Hypothalamus (tissue), 51 donors: ENCODE data around the gene PTPRN2.
"Not testable (repeated sequence)": the region's sequence is repeated elsewhere in the genome, so short reads cannot be mapped to it uniquely, and the experiment has no call there.

Experiments used
- DNase-seq, 51 donors: peaks; one replicate each; lab custom pipeline; 2025; lab: John Stamatoyannopoulos, UW

The PTPRN2 gene

DNA sequence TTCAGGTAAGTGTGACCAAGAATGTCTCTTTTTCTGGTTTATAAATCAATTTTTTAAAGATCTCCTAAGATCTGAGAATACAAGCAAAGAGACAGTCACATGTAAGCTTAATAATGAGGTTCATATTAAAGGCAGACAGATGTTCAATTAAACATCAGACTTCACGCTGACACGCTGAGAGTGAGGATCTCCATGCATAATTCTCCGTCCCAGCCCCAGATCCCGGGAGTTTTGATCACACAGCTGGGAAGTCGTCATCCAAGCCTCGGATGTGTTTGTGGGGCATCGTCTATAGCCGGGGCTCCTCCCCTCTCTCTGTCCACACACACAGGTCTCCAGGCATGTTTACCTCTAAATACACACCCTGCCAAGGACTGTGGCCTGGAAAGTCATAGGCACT, 223.2 kb downstream of the PTPRN2 start:
- no peak for DNase-seq

DNA sequence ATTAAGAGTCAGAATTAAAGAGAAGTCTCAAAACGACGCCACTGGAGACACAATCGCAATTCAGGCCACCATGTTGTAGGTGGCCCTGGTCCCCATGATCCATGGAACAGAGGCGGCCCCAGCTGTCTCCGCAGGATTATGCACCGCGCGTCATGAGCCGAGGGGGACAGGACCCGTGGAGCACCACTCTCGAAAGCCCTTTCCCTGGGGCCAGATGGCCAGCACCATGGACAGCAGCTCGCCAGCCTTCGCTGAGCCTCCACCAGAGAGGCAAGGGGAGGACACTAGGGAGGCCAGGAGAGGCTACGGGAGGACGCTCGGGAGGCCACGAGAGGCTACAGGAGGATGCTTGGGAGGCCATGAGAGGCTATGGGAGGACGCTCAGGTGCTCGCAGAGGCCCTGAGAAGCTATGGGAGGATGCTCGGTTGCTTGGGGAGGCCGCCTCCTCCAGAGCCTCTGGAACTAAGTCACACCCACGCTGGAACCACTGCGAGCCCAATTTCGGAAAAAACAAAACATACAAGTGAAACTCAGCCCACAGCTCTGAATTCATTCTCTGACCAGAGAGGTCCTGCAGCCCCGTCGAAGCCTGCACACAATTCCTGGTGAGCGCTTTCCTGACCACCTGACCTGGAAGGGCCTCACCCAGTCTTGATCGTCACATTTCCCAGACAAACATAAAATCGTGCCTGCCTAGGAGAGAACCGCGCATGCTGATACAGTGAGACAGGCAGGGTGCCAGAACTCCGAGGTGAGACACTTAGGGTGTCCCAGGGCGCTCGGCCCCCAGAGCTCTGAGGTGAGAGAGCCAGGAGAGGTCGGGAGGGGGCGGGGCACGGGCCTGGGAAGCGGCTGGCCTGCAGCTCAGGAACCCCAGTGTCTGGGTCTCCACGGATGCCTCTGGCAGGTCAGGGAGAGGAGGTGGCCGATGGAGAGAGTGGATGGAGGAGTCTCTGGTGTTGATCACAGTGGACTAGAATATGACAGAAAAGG, 224.4 kb downstream of the PTPRN2 start:
- DNase-seq, result no peak

DNA sequence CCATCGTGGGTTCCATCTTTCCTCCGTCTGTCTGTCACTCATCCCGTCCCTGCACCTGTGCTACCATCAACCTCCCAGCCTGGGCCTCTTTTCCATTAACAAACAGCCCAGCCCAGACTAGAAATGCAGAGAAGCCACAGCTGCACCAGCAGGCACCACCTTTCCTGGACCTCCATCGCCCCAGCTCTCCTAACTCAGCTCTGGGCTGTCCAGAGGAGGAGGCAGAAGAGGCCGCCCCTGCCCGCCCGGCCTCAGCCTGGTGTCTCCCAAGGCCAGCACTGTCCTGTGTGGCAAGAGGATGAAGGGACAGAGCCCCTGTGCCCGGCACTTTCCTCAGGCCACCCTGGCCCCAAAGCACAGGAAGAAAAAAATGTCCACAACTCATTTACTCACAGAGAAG, 225.6 kb downstream of the PTPRN2 start:
- DNase-seq, result no peak

DNA sequence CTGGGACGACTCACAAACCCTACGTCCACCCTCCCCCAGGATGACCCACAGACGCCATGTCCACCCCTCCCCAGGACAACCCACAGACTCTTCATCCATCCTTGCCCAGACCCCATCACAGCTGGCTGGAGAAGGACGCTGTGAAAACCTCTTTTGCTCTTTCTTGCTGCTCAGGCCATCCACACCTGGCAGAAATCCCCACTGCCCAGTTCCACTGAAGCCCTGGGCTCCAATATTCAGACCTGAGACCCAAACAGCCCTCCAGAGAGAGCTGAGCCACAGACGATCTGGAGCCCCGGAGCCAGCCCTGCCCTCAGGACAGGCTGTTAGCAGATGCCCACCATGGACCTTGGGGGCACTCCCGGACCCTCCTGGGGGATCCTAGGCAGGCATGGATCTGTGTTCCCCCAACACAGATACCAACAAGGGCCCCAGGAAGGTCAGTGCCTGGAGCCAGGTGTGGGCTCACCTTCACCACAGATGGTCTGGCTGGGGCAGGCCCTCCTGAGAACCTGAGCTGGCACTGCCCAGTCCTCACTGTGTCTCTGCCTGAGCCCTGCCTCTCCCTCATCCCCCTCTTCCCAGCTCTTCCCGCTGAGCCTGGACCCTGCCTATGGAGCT, 226.2 kb downstream of the PTPRN2 start:
- DNase-seq, result no peak

DNA sequence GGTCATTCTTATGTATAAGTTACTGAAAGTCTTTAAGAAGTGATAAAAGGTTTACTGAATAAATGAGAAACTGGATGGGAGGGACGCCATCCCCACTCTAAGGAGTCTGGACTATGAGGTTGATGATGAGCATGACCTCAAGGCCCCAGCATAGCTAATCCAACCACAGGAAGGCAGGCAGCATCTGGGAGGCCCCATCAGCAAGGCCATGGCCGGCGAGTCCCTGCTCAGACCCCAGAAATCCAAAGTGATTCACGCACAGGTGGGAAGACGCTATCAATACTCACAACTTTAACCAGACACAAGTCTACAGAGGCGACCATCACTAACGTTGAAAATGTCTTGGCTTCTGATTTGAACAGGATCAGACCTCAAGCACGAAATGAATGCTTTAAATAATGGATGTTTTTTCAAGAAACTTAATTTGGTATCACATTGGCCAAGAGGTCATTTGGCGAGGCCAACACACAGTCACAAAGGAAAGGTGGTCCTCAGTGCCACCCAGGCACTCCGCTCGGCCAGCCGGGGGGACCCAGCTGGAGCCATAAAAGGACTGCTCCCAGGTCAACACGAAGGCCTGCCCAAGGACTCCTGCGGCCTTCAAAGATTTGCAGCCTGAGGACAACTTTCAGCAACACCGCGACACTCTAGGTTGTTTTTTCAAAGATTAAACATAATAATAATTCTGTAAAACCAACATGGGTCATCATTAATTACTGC, 228.5 kb downstream of the PTPRN2 start:
- no peak for DNase-seq

DNA sequence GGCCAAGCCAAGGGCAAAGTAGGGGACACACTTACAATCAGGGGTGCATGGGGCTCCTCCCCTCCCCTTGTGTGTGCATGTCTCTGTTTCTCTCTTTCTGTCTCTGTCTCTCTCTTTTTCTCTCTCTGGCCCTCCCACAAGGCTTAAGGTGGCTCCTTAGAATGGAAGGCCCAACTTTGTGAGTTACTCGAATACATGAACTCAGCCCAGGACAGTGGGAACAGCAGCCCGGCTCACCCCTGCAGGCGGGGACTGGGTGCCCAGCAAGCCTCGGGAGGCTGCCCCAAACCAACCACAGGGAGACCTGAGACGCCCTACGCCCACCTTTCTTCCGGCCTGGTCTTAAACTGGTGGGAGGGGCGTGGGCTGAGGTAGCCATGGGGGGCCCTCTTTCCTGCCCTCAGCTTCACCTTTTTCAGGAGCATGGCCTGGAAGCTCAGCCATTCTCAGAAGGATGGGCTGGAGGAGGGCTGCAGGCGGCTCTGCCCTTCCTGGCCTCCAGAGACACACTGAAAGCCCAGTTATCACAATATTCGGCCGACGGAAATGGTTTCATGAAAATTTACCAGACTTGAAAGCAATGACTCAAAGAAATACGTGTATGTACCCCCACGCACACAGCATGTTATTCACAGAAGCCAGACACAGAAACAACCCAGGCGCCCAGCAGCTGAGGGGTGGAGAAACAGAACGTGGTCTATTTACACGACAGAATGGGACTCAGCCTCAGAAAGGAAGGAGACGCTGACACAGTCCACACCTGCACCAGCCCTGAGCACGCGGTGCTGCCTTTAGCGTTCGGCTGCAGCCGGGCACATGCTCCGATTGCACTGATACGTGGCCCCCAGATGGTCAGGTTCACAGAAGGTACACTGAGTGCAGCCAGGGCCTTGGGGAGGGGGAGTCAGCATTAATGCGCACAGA, 229.5 kb downstream of the PTPRN2 start:
- peak in 1 of 51 donors; percentile 58 for DNase-seq

DNA sequence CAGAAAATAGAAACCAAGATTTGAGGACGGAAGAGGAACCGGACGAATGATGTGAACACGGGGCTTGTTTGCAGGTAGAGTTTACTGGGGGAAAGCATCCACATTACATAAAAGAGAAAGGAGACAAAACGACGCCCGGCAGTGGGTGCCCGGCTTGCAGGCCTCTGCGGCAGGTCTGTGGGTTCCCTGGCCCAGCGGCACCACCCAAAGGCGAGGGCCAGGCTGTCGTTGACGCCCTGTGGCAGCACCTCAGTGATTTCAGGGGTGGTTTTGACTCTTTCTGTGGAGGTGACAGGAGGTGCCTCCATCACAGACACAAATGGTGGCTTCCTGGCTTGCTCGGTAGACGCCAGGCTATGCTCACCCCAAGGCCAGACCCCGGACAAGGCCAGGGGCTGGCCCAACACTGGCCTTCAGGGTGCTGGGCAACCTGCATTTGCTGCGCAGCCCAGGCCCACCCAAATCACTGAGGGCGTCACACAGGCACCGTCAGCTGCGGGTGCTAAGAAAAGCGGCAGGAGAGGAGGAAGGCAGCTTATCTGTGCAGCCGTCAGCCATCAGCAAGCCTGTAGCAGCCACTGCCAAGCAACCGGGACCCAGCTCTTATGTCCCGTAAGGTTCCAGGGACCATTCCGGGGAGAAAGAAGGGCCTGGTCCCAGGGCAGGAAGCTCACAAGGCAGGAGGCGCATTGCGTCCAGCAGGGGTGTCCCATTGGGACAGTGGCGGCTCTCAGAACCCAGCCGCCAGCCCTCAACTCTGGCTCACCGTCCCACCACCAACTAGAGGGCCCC, 230.3 kb downstream of the PTPRN2 start:
- DNase-seq, result no peak

DNA sequence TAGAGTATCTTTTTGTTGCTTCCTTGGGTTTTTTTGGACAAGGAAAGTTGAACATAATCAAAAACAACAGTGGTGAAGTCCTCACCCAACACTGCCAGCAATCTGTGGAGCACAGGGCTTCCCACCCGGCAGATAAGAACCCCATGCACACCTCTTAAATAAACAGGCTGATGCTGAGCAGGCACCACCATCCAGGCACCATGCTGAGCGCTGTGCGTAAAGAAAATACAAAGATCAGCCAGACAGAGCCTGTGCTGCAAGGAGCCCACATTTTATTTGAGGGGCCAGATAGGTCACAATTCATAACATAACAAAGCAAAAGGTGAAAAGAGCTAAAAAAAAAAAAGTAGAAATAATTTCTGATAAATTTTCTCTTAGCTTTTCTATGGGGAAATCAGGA, 231.2 kb downstream of the PTPRN2 start:
- DNase-seq, result no peak

DNA sequence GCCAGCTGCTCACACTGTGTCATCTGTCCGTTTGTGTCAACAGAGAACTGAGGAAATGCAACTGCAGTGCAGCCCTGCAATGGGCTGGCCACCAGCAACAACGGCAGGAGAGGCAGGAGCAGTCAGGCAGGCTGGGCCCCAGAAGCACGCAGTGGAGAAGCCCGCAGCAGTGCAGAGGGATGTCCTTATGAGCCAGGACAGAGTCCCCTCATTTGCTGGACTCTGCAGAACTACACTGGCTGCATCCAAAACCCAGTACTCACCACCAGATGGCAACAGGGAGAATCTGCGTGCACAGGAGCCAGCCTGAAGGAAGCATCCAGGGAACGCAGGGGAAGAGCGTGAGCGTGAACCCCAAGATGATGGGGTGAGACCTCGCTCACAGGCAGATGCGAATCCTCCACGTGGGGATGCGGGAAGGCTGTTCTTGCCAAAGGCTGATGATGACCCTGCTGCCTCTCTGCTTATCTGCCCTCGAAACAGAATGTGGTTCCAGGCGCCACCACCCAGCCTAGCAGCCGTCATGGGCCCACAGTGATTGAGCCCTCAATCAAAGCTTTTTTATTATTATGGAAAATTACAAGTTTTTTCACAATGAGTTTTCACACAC, 232.1 kb downstream of the PTPRN2 start:
- DNase-seq, result peak in 1 of 51 donors; percentile 15

DNA sequence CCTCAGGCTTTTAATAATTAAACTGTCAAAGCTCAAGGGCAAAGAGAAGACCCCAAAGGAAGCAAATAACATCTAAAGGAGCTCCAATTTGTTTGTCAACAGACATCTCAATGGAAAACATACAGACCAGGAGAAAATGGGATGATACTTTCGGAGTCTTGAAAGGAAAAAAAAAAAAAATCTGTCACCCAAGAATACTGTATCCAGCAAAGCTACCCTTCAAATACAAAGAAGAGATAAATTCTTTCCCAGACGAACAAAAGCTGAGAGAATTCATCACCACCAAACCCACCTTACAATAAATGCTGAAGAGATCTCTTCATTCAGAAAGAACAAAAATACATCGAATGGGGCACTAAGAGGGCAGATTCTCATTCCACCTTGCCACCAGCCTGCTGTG, 232.8 kb downstream of the PTPRN2 start:
- DNase-seq, result no peak

DNA sequence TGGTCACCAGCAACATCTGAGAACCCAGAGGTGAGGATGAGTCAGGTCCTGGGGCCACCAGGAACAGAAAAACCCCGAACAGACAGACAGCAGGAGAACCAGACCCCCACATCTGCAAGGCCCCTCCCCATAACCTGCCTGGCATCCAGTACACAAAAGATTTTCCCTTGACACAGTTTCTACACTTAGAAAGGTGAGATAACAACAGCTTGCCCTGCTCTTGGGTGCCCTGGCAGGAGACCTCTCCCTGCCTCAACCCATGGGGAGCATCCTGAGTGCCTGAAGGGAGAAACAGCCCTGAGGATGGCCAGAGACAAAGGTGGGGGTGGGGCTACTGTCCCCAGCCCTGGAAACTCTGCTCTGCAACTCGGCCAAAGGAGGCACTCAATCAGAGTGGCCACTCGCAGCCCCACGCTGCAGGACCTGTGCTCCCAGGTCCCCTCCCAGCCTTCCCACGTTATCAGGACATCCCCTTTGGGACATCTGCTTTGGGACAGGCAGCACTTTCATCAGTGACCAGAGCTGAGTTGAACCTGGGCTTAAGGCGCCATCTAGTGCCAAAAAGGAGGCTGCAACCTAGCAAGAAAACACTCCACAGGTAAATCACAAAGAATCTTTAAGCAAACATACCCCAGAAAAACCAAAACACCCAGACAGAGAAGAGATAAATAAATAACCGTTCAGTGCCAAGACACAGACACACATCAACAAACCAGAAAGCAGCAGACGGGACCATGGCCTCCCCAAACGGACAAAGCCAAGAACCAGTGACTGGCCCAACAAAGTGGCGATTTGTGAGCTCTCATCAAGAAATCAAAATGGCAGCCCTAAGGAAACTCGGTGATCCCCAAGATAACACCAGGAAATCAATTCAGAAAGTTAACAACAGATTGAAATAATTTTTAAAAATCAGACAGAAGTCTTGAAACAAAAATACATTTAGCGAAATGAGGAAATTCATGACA, 233.7 kb downstream of the PTPRN2 start:
- DNase-seq, result no peak

DNA sequence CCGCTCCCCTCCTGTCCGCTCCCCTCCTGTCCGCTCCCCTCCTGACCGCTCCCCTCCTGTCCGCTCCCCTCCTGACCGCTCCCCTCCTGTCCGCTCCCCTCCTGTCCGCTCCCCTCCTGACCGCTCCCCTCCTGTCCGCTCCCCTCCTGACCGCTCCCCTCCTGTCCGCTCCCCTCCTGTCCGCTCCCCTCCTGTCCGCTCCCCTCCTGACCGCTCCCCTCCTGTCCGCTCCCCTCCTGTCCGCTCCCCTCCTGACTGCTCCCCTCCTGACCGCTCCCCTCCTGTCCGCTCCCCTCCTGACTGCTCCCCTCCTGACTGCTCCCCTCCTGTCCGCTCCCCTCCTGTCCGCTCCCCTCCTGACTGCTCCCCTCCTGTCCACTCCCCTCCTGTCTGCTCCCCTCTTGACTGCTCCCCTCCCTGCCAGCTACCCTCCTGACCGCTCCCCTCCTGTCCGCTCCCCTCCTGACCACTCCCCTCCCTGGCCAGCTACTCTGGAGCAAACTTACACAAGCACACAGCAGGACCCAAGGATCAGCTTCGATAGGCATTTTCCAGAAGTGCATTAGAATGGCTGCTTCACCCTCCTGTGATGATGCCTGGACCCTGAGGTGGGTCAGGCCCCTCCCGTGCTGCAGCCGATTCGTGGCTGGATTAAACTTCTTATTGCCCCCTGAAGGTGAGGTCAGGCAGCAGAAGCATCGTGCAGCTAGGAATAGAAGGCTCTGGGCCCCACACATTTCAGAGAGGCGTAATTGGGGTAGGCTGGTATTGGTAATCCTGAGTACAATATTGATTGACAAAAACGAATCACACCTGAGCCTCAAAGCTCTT, 235.5 kb downstream of the PTPRN2 start:
- DNase-seq, result not testable (repeated sequence)

DNA sequence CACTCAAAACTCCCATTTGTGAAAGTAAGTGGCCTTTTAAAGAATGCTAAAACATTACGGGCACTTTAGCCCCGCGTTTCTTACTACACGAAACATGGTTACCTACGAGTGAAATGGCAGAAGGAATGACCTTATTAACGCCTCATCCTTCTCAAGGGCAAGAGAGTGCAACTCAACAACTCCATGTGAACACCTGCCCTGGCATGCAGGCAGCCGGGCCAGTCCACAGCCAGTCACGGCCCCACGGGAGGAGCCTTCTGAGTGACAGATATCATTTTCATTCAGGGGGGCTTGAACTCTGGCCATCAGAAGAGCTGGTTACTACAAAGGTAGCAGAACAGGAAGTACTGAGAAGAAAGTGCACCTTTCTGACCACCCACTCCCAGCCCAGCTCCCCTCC, 236.1 kb downstream of the PTPRN2 start:
- no peak for DNase-seq

DNA sequence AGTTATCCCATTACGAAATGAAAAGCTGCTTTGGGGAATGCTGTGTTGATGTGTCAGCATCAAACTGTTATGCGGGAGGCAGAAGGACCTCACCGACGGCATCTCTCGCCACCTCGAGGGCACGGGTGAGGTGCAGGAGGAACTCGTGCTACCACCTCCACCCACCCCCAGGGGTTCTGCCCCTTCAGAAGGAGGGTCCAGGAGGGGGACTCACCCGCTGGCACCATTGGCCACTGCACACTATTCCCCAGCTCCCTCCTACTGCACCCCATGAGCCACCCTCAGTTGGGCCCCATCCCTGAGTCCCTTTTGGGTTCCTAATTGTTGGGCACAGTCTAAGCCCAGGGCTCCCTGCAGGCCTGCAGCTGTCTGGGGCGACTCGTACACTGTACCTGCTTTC, 236.6 kb downstream of the PTPRN2 start:
- no peak for DNase-seq

DNA sequence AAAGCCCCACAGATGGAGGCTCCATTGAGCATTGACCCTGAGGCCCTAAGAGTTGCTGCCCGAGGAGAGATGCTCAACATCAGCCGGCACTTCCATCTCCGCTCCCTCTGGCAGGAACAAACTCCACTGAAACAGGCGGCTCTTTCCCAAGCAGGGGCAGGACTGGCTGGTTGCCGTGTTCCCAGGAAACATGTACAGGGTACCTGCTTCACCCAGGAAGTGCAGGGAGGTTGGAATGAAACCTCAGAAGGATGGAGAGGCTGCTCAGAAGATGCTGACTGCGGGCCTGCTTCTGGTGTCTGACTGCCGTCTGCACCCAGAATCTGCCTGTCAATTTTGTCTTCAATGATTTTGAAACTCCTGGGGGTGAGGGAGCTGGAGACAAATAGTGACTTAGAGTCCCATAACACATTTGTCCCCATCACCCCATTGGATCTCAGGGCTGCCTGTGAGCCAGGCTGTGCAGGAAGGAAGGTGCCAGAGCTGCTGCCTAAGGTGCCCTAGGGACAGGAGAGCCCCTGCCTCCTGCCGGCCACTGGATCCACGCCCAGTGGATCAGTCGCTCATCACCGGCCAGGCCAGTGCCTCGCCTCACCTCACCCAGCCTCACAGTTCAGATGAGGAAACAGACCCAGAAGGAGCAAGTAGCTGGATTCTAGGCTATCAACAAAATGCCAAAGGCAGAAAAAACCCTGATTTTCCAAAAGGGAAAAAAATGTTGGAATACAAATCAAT, 237.3 kb downstream of the PTPRN2 start:
- no peak for DNase-seq

DNA sequence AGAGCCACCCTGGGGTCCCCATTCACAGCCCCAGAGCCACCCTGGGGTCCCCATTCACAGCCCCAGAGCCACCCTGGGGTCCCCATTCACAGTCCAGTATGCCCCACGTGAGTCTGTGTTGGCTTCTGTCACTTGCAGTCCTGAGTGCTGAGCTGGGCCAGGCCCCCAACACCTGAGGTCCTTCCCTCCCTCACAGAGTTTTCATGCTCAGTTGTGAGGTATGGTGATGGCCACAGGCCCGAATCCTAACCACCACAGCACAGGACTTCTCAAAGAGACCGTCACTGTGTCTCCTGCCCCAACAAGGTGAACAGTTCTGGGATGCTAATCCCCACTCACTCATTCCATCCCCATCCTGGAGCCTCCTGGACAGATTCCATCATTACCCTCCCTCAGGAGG, 239.2 kb downstream of the PTPRN2 start:
- no peak for DNase-seq
